H1 (cell line): Measurements from ENCODE around the gene PHACTR1. TPM values are rescaled to one million over a fixed set of nuclear protein-coding genes. Genes with fewer than 3 reads are reported as not detected.

Source experiments
- ATF2 ChIP-seq: IDR thresholded peaks from 2 replicates; pipeline ENCODE4 v1.6.1; 2012; ENCODE audit warnings: low read length, inconsistent platforms
- CHD7 ChIP-seq: fragments of 300-600 bp; sonication (generic); IDR thresholded peaks from 2 replicates; pipeline ENCODE4 v1.7.1; 2012; ENCODE audit warnings: low read length, moderate library complexity, mild to moderate bottlenecking, inconsistent platforms; ENCODE audit not compliant: insufficient replicate concordance
- CTBP2 ChIP-seq: IDR thresholded peaks from 2 replicates; pipeline ENCODE4 v1.7.0; 2011; ENCODE audit warnings: borderline replicate concordance, mild to moderate bottlenecking, moderate library complexity, mixed read lengths, low read length; ENCODE audit not compliant: insufficient read depth, insufficient read length
- EZH2 ChIP-seq: fragments of 200-600 bp; sonication (generic); IDR thresholded peaks from 2 replicates; pipeline ENCODE4 v1.7.1; 2012; ENCODE audit warnings: low read depth, mild to moderate bottlenecking, moderate library complexity, low read length, inconsistent platforms; ENCODE audit not compliant: severe bottlenecking
- HDAC2 ChIP-seq, 2 experiments: fragments of 300-600 bp in 1 of 2; sonication (generic) in 1 of 2; IDR thresholded peaks; 2 replicates each; pipeline ENCODE4 v1.6.1; 2011 to 2012; ENCODE audit warnings: low read depth in 2 of 2, low read length in 2 of 2, mild to moderate bottlenecking in 2 of 2, moderate library complexity in 2 of 2, borderline replicate concordance in 1 of 2, inconsistent platforms in 1 of 2
- SAP30 ChIP-seq: fragments of 300-600 bp; sonication (generic); IDR thresholded peaks from 2 replicates; pipeline ENCODE4 v1.7.1; 2012; ENCODE audit warnings: low read length, moderate library complexity, mild to moderate bottlenecking, inconsistent platforms; ENCODE audit not compliant: insufficient read depth, insufficient replicate concordance
- polyA plus RNA-seq, 7 experiments: library from polyadenylated mRNA; depleted of rRNA in 3 of 7; stranded (reverse) in 5 of 7; unstranded in 2 of 7; fragments of >200 nt in 5 of 7; fragments of 200-250 nt in 2 of 7; gene quantifications; 1 replicate in 5 of 7; 2 replicates in 1 of 7; 4 replicates in 1 of 7; pipeline versions ENCODE4 v1.2.1 to v1.2.3, GENCODE V29; 2011 to 2013; ENCODE audit warnings: missing spikeins in 2 of 7, mixed read lengths in 2 of 7
- total RNA-seq: library from RNA; stranded (reverse); fragmentation: NEBNext Ultra II Directional; extraction: Animal tissue kit (Norgen Biotek cat#: 25700); gene quantifications from 2 replicates; pipeline ENCODE4 v1.2.1, GENCODE V29; 2021

PHACTR1 gene
- total and polyA plus RNA-seq, 2 of the 8 experiments (the other 6 are each of a cell fraction or from before 2014, with no cell fraction given): 3.9 to 17.1 TPM

GRCh38 chr6:12886961-12887775 is 170.6 kb downstream of the PHACTR1 start (continued):
- TF ChIP-seq EZH2 (no peak), CHD7 (peak; percentile 77), SAP30 (no peak), HDAC2 (IDR thresholded peaks at IDR 0.05; ENCODE audit: borderline replicate concordance in 1 of 2, low read depth in 2 of 2, low read length in 2 of 2) (peak; percentile 52 to 86; a peak in 2 of 4 replicates), CTBP2 (peak; percentile 83), ATF2 (peak; percentile 31; the same call in 1 of the 2 replicates)
